ENCODE results near the gene OLFML2A. TPM values are rescaled to one million over a fixed set of nuclear protein-coding genes. Genes with fewer than 3 reads are reported as not detected.
"Not testable (repeated sequence)": the region's sequence is repeated elsewhere in the genome, so short reads cannot be mapped to it uniquely, and the experiment has no call there.

Gene OLFML2A
- polyA plus RNA-seq, 3 donors, result 18.3 to 25.7 (median 20.6) TPM

GRCh38 chr9:124838567-124839275, 61.8 kb downstream of the OLFML2A start:
- not testable (repeated sequence) for DNase-seq (ENCODE audit: extremely low read depth in 1 of 11, low read depth in 9 of 11, low spot score in 4 of 11)

- no peak for DNase-seq (ENCODE audit: extremely low read depth in 1 of 11, low read depth in 9 of 11, low spot score in 4 of 11)
These were observed 62.8 kb downstream of the OLFML2A start for GRCh38 chr9:124839612-124840299.

GRCh38 chr9:124840300-124840833, 63.4 kb downstream of the OLFML2A start:
- no peak for DNase-seq (ENCODE audit: extremely low read depth in 1 of 11, low read depth in 9 of 11, low spot score in 4 of 11)

- DNase-seq (ENCODE audit: extremely low read depth in 1 of 11, low read depth in 9 of 11, low spot score in 4 of 11), result no peak
These were observed 64.3 kb downstream of the OLFML2A start for GRCh38 chr9:124841075-124841821.

- DNase-seq (ENCODE audit: extremely low read depth in 1 of 11, low read depth in 9 of 11, low spot score in 4 of 11), result no peak
These were observed 66.6 kb downstream of the OLFML2A start for GRCh38 chr9:124843456-124844034.

GRCh38 chr9:124844291-124844690, 67.4 kb downstream of the OLFML2A start:
- DNase-seq (ENCODE audit: extremely low read depth in 1 of 11, low read depth in 9 of 11, low spot score in 4 of 11), result no peak

- not testable (repeated sequence) for DNase-seq (ENCODE audit: extremely low read depth in 1 of 11, low read depth in 9 of 11, low spot score in 4 of 11)
These were observed 69.5 kb downstream of the OLFML2A start for GRCh38 chr9:124846467-124846866.

GRCh38 chr9:124846969-124847368, 70.0 kb downstream of the OLFML2A start:
- DNase-seq (ENCODE audit: extremely low read depth in 1 of 11, low read depth in 9 of 11, low spot score in 4 of 11), result no peak

GRCh38 chr9:124849801-124850200, 72.9 kb downstream of the OLFML2A start:
- DNase-seq (ENCODE audit: extremely low read depth in 1 of 11, low read depth in 9 of 11, low spot score in 4 of 11), result peak in 1 of 11 donors; percentile 62

- no peak for DNase-seq (ENCODE audit: extremely low read depth in 1 of 11, low read depth in 9 of 11, low spot score in 4 of 11)
These were observed 75.3 kb downstream of the OLFML2A start for GRCh38 chr9:124852121-124852828.

- peak in 3 of 11 donors; percentile 48 to 59 (median 55) for DNase-seq (ENCODE audit: extremely low read depth in 1 of 11, low read depth in 9 of 11, low spot score in 4 of 11)
These were observed 76.0 kb downstream of the OLFML2A start, which contains the start of gene WDR38 for GRCh38 chr9:124852829-124853531. WDR38 (plus strand) TSS chr9:124853460; CDS start chr9:124853532, 72 bp downstream.

GRCh38 chr9:124853605-124854143, 76.7 kb downstream of the OLFML2A start:
- no peak for DNase-seq (ENCODE audit: extremely low read depth in 1 of 11, low read depth in 9 of 11, low spot score in 4 of 11)

- DNase-seq (ENCODE audit: extremely low read depth in 1 of 11, low read depth in 9 of 11, low spot score in 4 of 11), result no peak
These were observed 77.2 kb downstream of the OLFML2A start for GRCh38 chr9:124854161-124854560.

- no peak for DNase-seq (ENCODE audit: extremely low read depth in 1 of 11, low read depth in 9 of 11, low spot score in 4 of 11)
These were observed 77.9 kb downstream of the OLFML2A start for GRCh38 chr9:124854822-124855221.

GRCh38 chr9:124855566-124855943, 78.6 kb downstream of the OLFML2A start:
- no peak for DNase-seq (ENCODE audit: extremely low read depth in 1 of 11, low read depth in 9 of 11, low spot score in 4 of 11)

- DNase-seq (ENCODE audit: extremely low read depth in 1 of 11, low read depth in 9 of 11, low spot score in 4 of 11), result no peak
These were observed 79.2 kb downstream of the OLFML2A start for GRCh38 chr9:124855944-124856765.
